WTC11 (cell line): ENCODE data around the gene MEF2D. TPM values are rescaled to one million over a fixed set of nuclear protein-coding genes. Genes with fewer than 3 reads are reported as not detected.

Experiments
- ATAC-seq: fragments of 200-7000 bp; cut with Tn5 transposase; 2 replicates; pipeline ENCODE4 v1.10.0; 2021; ENCODE audit warnings: mild to moderate bottlenecking, moderate library complexity
- CTCF ChIA-PET: fragments of 300-600 bp; sonication (Branson Sonifier 250); formaldehyde crosslinking; loops from one replicate; lab custom pipeline; 2021; ENCODE audit warnings: antibody characterized with exemption; lab: Charles Lee
- POLR2A ChIA-PET: fragments of 350-600 bp; sonication (Branson Sonifier 250); formaldehyde crosslinking; loops from one replicate; lab custom pipeline; 2021; ENCODE audit warnings: antibody characterized with exemption; lab: Charles Lee
- DNase-seq: peaks from one replicate; pipeline ENCODE4 v3.0.0; 2021; ENCODE audit warnings: low spot score
- H3K27ac Mint-ChIP-seq: 2 replicates; pipeline ENCODE4 v1.8.0; 2021; ENCODE audit warnings: mixed read lengths
- H3K27me3 Mint-ChIP-seq: 2 replicates; pipeline ENCODE4 v1.8.0; 2021; ENCODE audit warnings: low read depth, mild to moderate bottlenecking, moderate library complexity, mixed read lengths
- H3K36me3 Mint-ChIP-seq: 2 replicates; pipeline ENCODE4 v1.8.0; 2021; ENCODE audit warnings: mixed read lengths
- H3K4me1 Mint-ChIP-seq: 2 replicates; pipeline ENCODE4 v1.8.0; 2022; ENCODE audit warnings: mixed read lengths
- H3K4me3 Mint-ChIP-seq: 2 replicates; pipeline ENCODE4 v1.8.0; 2021; ENCODE audit warnings: mild to moderate bottlenecking, moderate library complexity, mixed read lengths
- H3K9me3 Mint-ChIP-seq: 2 replicates; pipeline ENCODE4 v1.8.0; 2021; ENCODE audit warnings: mixed read lengths
- AFF4 ChIP-seq: sonication (generic); formaldehyde crosslinking; IDR thresholded peaks from 2 replicates; pipeline ENCODE4 v1.8.1; 2023; ENCODE audit warnings: mild to moderate bottlenecking, missing genetic modification reagents, borderline replicate concordance
- ATF1 ChIP-seq: sonication (generic); formaldehyde crosslinking; IDR thresholded peaks from 2 replicates; pipeline ENCODE4 v1.8.1; 2023; ENCODE audit warnings: mild to moderate bottlenecking, moderate library complexity, missing genetic modification reagents
- ATF6 ChIP-seq: sonication (generic); formaldehyde crosslinking; IDR thresholded peaks from 2 replicates; pipeline ENCODE4 v1.8.1; 2023; ENCODE audit warnings: mild to moderate bottlenecking, missing genetic modification reagents
- CDX4 ChIP-seq: fragments of 250-450 bp; sonication (Bioruptor Pico); IDR thresholded peaks from 2 replicates; pipeline ENCODE4 v1.9.0; 2021; ENCODE audit warnings: moderate library complexity, mild to moderate bottlenecking, inconsistent platforms, borderline replicate concordance
- E2F4 ChIP-seq: sonication (generic); formaldehyde crosslinking; IDR thresholded peaks from 2 replicates; pipeline ENCODE4 v1.8.1; 2022; ENCODE audit warnings: low read depth, mild to moderate bottlenecking, moderate library complexity, missing genetic modification reagents, borderline replicate concordance
- ETV6 ChIP-seq: sonication (generic); formaldehyde crosslinking; IDR thresholded peaks from 2 replicates; pipeline ENCODE4 v1.8.1; 2022; ENCODE audit warnings: mild to moderate bottlenecking, missing genetic modification reagents
- KAT7 ChIP-seq: sonication (generic); formaldehyde crosslinking; IDR thresholded peaks from 2 replicates; pipeline ENCODE4 v1.8.1; 2023; ENCODE audit warnings: missing genetic modification reagents, mild to moderate bottlenecking, borderline replicate concordance
- MAX ChIP-seq: sonication (generic); formaldehyde crosslinking; IDR thresholded peaks from 2 replicates; pipeline ENCODE4 v1.8.0; 2022; ENCODE audit warnings: mild to moderate bottlenecking, missing genetic modification reagents
- MXD4 ChIP-seq: fragments of 250-450 bp; sonication (Bioruptor Pico); IDR thresholded peaks from 2 replicates; pipeline ENCODE4 v1.8.0; 2021; ENCODE audit warnings: mild to moderate bottlenecking, moderate library complexity, borderline replicate concordance
- NFE2L1 ChIP-seq: sonication (generic); formaldehyde crosslinking; IDR thresholded peaks from 2 replicates; pipeline ENCODE4 v1.8.1; 2023; ENCODE audit warnings: missing genetic modification reagents
- RELA ChIP-seq: sonication (generic); formaldehyde crosslinking; IDR thresholded peaks from 2 replicates; pipeline ENCODE4 v1.8.1; 2022; ENCODE audit warnings: missing genetic modification reagents, mild to moderate bottlenecking, borderline replicate concordance
- TCF7 ChIP-seq: sonication (generic); formaldehyde crosslinking; IDR thresholded peaks from 2 replicates; pipeline ENCODE4 v1.8.0; 2022; ENCODE audit warnings: mild to moderate bottlenecking, low read depth, missing genetic modification reagents, moderate library complexity
- TP53 ChIP-seq: sonication (generic); formaldehyde crosslinking; IDR thresholded peaks from 2 replicates; pipeline ENCODE4 v1.8.1; 2023; ENCODE audit warnings: mild to moderate bottlenecking, missing genetic modification reagents
- USF1 ChIP-seq: sonication (generic); formaldehyde crosslinking; IDR thresholded peaks from 2 replicates; pipeline ENCODE4 v1.8.0; 2022; ENCODE audit warnings: mild to moderate bottlenecking, missing genetic modification reagents
- ZNF396 ChIP-seq: fragments of 250-450 bp; sonication (Bioruptor Pico); IDR thresholded peaks from 2 replicates; pipeline ENCODE4 v1.8.0; 2021; ENCODE audit warnings: mild to moderate bottlenecking, moderate library complexity, borderline replicate concordance
- ZNF423 ChIP-seq: fragments of 250-450 bp; sonication (Bioruptor Pico); IDR thresholded peaks from 2 replicates; pipeline ENCODE4 v2.1.2; 2022; ENCODE audit warnings: mild to moderate bottlenecking, moderate library complexity
- total RNA-seq: library from RNA; stranded (reverse); gene quantifications from 3 replicates; pipeline ENCODE4 v1.2.3, GENCODE V29; 2021
- TF ChIP-seq, protein P1 (sequence below): fragments of 250-450 bp; sonication (Bioruptor Pico); IDR thresholded peaks from 2 replicates; pipeline ENCODE4 v1.8.0; 2021; ENCODE audit warnings: mild to moderate bottlenecking
- TF ChIP-seq, protein P2 (sequence below): sonication (generic); formaldehyde crosslinking; IDR thresholded peaks from 2 replicates; pipeline ENCODE4 v1.8.0; 2023; ENCODE audit warnings: missing genetic modification reagents, mild to moderate bottlenecking, borderline replicate concordance

Gene MEF2D
- total RNA-seq, 1 experiment from 2014 or later, result 24.1 TPM

DNA sequence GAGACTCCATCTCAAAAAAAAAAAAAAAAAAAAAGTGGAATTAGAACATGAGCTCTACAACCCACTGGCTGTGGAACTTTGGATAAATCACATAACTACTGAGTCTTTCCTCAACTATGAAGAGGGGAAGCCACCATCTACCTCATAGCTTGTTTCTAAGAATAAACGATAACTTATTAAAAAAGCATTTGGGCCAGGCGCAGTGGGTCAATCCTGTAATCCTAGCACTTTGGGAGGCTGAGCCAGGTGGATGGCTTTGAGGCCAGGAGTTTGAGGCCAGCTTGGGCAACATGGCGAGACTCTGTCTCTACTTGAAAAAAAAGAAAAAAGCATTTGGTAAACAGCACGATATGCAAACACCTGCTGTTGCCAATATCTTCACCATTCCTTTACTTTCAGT is 31.8 kb upstream of the MEF2D start (continued):
- TF ChIP-seq, protein P1, sequence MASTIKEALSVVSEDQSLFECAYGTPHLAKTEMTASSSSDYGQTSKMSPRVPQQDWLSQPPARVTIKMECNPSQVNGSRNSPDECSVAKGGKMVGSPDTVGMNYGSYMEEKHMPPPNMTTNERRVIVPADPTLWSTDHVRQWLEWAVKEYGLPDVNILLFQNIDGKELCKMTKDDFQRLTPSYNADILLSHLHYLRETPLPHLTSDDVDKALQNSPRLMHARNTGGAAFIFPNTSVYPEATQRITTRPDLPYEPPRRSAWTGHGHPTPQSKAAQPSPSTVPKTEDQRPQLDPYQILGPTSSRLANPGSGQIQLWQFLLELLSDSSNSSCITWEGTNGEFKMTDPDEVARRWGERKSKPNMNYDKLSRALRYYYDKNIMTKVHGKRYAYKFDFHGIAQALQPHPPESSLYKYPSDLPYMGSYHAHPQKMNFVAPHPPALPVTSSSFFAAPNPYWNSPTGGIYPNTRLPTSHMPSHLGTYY (CRISPR knock-in tag), result no peak
- TF ChIP-seq ETV6, result no peak

GRCh38 chr1:156530006-156530405 is 29.4 kb upstream of the MEF2D start:
- Mint-ChIP-seq H3K9me3 (no peaks in the 10 kb centered on the region), H3K4me1 (peaks cover 16% of the 10 kb centered on the region), H3K27ac (no peak overlapping the region), H3K4me3 (no peak overlapping the region), H3K36me3 (peaks cover 43% of the 10 kb centered on the region), H3K27me3 (no peaks in the 10 kb centered on the region)
- TF ChIP-seq, protein P2, sequence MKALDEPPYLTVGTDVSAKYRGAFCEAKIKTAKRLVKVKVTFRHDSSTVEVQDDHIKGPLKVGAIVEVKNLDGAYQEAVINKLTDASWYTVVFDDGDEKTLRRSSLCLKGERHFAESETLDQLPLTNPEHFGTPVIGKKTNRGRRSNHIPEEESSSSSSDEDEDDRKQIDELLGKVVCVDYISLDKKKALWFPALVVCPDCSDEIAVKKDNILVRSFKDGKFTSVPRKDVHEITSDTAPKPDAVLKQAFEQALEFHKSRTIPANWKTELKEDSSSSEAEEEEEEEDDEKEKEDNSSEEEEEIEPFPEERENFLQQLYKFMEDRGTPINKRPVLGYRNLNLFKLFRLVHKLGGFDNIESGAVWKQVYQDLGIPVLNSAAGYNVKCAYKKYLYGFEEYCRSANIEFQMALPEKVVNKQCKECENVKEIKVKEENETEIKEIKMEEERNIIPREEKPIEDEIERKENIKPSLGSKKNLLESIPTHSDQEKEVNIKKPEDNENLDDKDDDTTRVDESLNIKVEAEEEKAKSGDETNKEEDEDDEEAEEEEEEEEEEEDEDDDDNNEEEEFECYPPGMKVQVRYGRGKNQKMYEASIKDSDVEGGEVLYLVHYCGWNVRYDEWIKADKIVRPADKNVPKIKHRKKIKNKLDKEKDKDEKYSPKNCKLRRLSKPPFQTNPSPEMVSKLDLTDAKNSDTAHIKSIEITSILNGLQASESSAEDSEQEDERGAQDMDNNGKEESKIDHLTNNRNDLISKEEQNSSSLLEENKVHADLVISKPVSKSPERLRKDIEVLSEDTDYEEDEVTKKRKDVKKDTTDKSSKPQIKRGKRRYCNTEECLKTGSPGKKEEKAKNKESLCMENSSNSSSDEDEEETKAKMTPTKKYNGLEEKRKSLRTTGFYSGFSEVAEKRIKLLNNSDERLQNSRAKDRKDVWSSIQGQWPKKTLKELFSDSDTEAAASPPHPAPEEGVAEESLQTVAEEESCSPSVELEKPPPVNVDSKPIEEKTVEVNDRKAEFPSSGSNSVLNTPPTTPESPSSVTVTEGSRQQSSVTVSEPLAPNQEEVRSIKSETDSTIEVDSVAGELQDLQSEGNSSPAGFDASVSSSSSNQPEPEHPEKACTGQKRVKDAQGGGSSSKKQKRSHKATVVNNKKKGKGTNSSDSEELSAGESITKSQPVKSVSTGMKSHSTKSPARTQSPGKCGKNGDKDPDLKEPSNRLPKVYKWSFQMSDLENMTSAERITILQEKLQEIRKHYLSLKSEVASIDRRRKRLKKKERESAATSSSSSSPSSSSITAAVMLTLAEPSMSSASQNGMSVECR, result no peak
- TF ChIP-seq MAX (CRISPR knock-in tag) (no peak), TCF7 (CRISPR knock-in tag) (no peak), ZNF396 (CRISPR knock-in tag) (no peak), KAT7 (CRISPR knock-in tag) (no peak), CDX4 (no peak), ZNF423 (no peak), RELA (CRISPR knock-in tag) (no peak), TP53 (CRISPR knock-in tag) (no peak), ATF6 (CRISPR knock-in tag) (no peak), AFF4 (CRISPR knock-in tag) (no peak), E2F4 (CRISPR knock-in tag) (no peak), USF1 (CRISPR knock-in tag) (no peak), ATF1 (CRISPR knock-in tag) (no peak), NFE2L1 (CRISPR knock-in tag) (no peak), MXD4 (CRISPR knock-in tag) (no peak)
- TF ChIP-seq, protein P1 (CRISPR knock-in tag), result no peak
- ChIA-PET CTCF (interaction anchor here (1.5 to 7.4 kb wide), 2 partner anchors 49 to 144 kb away, joined by 3 to 73 read pairs; no protein-coding TSS in a partner anchor), POLR2A (no interaction called here)
- no peak for DNase-seq
- ATAC-seq, result no peak
